NCI-H2196 treated with DMSO at 0.1 percent for 48 hours (cell line): Measurements from ENCODE around the gene EYA4.

Source experiments
- DNase-seq: peaks from one replicate; lab custom pipeline; 2025; ENCODE audit not compliant: unreplicated experiment; lab: John Stamatoyannopoulos, UW

The EYA4 gene

DNA sequence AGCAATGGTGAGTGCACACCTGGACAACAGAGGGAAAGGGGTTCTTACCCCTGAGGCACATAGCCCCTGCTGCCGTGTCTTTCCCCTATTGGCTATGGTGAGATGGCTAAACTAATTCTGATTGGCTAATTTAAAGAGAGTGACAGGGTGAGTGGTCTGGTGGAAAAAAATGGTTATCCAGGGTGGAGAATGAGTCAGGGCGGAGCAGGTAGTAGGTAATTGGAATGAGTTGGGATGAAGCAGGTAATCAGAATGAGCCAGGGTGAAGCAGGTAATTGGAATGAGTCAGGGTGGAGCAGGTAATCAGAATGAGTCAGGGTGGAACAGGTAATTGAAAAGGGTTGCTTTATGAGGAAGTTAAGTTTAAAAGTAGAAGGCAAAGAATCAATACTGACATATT, 200.3 kb downstream of the EYA4 start:
- DNase-seq = no peak

DNA sequence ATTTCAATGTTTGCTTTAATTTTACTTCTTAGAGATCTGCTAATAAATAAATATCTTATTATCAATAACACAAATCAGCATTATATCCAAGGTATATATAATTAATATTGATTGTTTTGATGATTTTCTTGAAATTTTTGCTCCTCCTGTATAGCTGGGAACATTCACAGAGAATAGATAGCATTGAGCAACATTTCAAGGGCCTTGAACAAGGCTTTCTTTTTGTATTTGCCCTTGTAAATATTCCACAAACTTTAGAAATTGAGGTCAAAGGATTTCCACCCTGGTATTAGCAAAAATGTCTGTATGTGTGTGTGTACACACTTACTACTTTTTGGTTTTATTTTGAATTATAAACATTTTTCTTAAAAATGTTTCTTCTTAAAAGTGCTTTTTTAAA, 205.6 kb downstream of the EYA4 start:
- no peak for DNase-seq

DNA sequence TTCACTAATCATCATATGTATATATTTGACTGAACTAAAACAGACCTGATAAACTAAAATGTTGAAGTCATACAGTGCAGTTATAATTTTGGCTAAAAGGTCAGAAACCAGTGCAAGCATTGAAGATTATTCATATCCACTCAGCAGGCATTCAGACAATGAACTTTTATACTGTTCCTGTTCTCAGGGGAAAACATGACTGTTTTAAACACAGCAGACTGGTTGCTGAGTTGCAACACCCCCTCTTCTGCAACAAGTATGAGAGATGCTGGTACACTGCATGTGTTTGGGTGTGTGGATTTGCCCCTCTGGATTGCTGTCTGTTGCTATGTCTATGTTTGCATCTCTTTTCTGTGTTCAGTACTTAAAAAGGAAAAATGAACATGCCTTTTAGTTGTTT, 206.8 kb downstream of the EYA4 start:
- DNase-seq = no peak

DNA sequence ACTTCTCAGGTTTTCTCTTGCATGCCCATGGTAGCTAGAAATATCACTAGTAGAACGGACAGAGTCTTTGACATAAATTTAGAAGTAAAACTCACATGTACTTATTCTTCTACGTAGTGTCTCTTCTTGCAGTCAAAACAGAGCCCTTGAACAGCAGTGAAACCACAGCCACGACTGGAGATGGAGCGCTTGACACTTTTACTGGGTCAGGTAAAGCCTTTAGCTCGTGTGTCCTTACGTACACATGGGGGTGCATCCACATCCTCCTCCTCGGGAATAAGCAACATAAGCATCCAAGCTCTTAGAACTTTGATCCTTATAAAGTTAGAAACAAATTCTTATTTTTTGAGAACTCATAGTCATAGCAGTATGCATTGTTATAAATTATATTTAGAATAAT, 215.3 kb downstream of the EYA4 start:
- no peak for DNase-seq

DNA sequence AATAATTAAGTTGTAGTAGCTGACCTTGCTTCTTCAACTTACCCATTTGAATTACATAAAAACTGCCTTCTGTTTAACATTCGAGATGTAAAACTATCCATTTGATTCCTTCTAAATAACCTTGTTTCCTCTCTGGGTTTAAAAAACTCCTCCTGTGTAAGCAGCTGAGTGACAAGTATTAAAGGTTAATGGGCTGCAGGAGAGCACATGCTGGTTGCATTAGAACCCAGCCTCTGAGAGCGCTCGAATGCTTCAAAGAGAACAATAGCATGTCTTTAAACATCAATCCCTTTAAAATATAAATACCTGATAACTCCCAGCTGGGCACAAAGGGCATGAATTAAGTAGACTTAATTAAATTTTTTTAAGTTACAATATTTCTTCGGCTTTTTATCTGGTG, 215.8 kb downstream of the EYA4 start:
- DNase-seq = no peak

DNA sequence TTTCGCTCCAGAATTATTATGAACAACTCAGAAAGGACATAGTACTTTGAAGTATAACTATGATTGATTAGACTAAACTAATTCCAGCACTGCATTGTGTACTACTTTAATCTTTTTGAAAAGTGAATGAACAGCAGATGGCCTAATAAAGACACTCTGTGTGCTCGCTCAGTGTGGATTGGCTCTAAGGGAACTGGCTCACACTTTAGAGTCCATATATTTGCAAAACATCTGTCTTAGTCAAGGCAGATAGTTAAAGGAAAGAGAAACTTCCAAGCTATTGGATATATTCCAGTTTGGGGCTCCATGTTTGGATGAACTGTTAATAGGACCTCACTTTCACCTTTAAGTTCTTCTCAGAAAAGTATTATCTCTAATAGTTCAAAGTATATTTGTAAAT, 218.9 kb downstream of the EYA4 start:
- DNase-seq = no peak

DNA sequence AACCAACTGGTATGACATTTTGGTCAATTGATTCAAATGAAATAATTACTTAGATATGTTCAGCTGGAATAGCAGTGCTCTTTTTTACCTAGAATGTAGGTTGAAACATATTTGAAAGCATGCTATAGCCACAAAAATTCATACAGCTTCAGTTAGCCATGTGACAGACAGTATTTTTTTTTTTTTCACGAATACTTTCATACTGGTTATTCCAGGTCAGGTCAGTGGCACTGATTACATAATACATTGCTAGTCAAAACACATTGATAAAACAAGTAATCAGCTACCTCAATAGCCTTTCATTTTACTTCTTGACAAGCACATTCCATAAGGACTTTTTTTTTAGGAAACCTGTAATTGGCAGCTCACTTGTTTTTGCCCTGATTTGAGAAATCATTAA, 222.6 kb downstream of the EYA4 start:
- DNase-seq = no peak

- no peak for DNase-seq
These were observed 225.5 kb downstream of the EYA4 start for GRCh38 chr6:133466680-133467079.

DNA sequence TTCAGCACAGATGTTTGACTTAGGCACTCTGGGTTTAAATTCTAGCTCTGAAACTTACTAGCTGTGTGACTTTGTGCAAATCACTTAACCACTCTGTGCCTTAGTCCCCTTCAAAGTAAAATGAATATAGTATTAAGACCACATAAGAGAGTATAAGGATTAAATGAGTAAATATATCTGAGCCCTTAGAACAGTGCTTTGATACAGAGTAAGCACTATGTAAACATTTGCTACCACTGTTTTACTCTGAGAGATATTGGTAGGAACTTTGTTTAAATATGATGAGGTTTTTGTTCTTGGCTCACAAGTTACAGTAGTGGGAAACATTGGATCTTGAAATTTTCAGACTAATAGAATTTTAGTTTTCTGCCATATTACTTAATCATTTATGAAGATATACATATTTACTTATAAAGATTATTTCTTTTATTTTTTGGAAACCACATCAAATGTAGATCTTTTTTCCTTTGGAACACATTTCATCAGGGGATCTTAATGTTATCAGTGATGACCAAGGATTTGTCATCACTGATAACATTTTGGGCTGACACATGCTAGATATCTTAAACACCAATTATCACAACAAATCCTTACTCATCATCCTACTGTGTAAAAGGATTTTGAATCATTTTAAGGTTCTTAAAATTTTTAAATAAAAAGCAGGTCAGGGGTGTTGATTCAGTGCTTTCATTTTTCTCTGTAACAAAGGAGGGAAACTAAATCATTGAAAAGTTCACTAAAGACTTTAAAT, 226.2 kb downstream of the EYA4 start:
- no peak for DNase-seq

DNA sequence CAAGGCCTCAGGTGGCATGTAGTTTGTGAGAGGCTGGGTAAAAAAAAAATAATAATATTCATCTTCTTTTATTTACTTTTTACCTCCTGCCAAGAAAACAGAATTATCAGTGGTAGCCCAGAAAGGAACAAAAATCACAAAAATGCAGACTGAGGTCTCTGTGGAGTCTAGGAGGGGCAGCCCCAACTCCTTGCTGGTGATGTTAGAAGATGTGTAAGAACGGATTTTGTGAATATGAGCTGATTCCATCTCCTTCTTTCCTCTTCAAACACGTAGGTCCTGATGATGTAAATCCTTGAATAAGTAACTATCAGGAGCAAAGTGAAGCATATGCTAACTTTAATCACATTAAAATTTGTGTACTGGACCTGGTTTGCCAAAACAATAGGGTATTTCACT, 226.8 kb downstream of the EYA4 start:
- no peak for DNase-seq

- no peak for DNase-seq
These were observed 227.4 kb downstream of the EYA4 start for GRCh38 chr6:133468591-133468990.

DNA sequence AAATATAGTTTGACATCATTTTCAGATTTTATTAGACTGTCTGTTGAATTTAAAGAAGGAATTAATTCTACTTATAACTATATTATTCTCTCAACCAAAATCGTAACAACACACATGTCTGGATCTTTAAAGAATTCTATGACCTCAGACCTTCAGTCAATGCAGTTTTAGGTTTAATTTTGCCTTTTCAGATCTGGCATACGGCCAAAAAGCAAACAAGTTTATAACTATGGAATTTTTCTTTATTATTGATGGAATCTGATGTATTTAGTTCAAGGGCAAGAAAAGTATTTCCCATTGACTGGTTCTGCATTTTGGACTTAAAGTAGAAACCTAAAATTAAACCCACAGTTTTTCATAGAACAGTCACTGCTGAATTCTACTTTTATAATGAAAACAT, 233.4 kb downstream of the EYA4 start:
- no peak for DNase-seq

DNA sequence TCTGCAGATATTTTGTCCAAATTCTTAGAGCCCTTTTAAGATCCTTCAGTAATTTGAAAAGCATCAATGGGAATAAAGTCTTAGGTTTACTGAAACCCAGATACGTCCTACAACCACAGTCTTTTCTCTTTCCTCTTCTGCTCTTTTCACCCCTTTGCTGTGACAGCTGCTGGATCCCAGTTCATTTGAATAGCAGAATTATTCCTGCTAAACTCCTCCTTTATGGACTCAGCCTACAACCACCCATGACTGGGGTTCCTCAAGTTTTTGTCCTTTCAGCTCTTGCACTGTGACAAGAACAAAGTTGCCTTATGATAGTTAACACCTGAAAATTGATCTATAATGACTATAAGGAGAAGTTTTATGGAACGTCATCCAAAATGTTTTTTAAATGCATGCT, 237.5 kb downstream of the EYA4 start:
- no peak for DNase-seq

DNA sequence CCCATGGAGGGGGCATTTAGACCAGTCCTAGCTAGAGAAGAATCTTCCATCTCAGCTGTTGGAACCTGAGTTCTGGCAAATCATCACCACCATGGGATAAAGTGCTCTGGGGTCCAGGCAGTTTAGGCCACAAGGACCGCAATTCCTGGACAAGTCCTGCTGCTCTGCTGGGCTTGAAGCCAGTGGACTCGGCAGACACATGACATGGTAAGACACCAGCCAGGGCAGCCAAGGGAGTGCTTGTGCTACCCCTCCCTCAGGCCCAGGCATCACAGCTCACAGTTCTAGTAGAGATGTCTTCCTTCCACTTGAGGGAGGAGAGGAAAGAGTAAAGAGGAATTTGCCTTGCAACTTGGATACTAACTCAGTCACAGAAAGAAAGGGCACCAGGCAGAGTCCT, 246.0 kb downstream of the EYA4 start:
- DNase-seq = no peak

- no peak for DNase-seq
These were observed 254.2 kb downstream of the EYA4 start for GRCh38 chr6:133495205-133495903.

GRCh38 chr6:133499662-133500061, 258.5 kb downstream of the EYA4 start:
- DNase-seq = no peak

- no peak for DNase-seq
These were observed 260.6 kb downstream of the EYA4 start for GRCh38 chr6:133501675-133502270.

- DNase-seq = peak; percentile 10
These were observed 261.5 kb downstream of the EYA4 start for GRCh38 chr6:133502441-133503335.

DNA sequence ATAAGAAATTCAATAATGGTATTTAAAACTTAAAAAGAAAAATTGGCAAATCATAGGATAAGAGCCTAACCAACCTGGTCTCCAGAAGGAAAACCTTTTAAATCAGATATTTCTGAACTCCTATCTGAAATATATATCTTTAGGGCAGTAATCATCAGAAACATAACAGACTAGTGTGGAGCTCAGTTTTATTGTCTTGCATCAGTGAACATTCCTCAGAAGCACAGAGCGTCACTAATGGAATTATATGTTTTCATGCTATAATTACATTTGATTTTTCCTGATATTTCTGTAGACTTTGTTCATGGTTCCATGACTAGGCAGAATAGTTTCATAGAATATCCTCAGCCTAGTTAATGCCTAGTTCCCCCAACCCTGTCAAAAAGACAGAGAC, 262.2 kb downstream of the EYA4 start:
- DNase-seq = no peak

DNA sequence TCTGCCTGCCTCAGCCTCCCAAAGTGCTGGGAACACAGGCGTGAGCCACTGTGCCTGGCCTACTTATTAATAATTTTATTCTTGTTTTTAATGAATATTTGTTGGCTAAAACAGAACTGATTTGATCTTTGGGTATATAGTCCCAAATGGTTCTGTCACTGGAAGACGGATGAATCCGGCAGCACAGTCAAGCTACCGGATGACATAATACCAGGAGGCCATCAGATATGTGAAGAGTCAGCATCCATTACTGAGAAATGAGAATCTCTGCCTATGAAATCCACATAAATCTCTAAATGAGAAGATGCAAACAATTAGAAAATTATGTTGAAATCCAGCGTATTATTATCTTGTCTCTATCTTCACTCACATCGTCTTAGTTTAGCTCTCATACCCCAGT, 263.0 kb downstream of the EYA4 start:
- no peak for DNase-seq

DNA sequence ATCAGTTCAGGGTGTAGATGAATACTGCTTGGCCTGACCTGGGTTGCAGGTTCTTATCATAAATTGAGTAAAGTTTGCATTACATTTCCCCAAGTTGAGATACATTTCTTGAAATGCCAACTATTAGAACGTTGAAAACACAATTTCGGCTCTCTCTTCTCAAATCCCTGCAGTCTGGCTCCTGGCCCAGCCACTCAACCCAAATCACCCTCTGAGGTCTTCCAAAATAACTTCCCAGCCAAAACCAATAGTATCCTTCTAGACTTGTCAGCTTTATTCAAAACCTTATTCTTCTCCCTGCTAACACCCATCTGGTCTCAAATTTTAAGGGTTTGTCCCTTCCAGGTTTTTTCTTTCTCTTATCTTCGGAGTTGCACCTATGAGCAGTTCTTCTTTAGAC, 263.6 kb downstream of the EYA4 start:
- no peak for DNase-seq
